ENCODE results near the gene RXFP4. TPM values are rescaled to one million over a fixed set of nuclear protein-coding genes. Genes with fewer than 3 reads are reported as not detected.

RXFP4 gene
- total RNA-seq, 1 donor from 2014 or later, result not detected

DNA sequence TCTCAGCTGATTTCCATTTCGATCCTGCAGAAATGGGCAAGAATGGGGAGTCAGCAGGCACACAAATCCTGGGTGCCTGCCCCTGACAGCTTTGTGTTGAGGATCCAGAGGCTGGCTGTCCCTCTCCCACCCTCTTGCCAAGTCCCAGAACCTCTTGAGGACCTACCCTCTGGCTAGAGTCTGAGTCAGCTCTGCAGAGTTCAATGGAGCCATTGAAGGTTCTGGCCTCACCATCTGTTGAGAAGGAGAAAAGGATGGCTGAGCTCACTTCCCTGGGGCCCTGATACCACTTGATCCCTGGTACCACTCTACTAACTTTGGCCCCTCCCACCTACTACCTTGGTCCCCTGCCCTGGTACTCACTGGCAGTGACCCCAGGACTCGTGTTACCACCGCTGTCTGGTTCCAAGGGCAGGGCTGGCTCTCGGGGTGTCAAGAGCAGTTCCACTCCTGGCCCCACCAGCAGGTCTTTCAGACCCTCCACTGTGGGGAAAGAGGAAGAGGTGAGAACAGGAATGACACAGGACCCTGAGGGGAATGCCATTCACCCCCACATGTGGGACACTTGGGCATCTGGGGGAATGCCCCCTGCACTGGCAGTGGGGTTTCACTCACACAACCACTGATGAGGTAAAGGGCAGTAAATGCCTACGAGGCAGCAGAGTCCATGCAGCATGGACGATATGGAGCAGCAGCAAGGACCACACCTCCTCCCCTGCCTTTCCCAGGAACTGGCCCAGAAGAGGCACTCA lies 10.5 kb downstream of the RXFP4 start:
- no peak overlapping the region for H3K27ac Mint-ChIP-seq
- no peak for DNase-seq (ENCODE audit: low spot score, unreplicated experiment)
- H3K4me1 Mint-ChIP-seq (ENCODE audit: low read depth), result no peaks in the 10 kb centered on the region
- TF ChIP-seq, protein P1, sequence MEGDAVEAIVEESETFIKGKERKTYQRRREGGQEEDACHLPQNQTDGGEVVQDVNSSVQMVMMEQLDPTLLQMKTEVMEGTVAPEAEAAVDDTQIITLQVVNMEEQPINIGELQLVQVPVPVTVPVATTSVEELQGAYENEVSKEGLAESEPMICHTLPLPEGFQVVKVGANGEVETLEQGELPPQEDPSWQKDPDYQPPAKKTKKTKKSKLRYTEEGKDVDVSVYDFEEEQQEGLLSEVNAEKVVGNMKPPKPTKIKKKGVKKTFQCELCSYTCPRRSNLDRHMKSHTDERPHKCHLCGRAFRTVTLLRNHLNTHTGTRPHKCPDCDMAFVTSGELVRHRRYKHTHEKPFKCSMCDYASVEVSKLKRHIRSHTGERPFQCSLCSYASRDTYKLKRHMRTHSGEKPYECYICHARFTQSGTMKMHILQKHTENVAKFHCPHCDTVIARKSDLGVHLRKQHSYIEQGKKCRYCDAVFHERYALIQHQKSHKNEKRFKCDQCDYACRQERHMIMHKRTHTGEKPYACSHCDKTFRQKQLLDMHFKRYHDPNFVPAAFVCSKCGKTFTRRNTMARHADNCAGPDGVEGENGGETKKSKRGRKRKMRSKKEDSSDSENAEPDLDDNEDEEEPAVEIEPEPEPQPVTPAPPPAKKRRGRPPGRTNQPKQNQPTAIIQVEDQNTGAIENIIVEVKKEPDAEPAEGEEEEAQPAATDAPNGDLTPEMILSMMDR (IDR thresholded peaks at IDR 0.05; ENCODE audit: unreplicated experiment), result no peak
- H3K27me3 Mint-ChIP-seq, result no peaks in the 10 kb centered on the region
- H3K4me3 Mint-ChIP-seq (ENCODE audit: low read depth), result no peak overlapping the region
- peaks cover 28% of the 10 kb centered on the region for H3K36me3 Mint-ChIP-seq (ENCODE audit: insufficient read depth)
- no peaks in the 10 kb centered on the region for H3K9me3 Mint-ChIP-seq (ENCODE audit: low read depth)

DNA sequence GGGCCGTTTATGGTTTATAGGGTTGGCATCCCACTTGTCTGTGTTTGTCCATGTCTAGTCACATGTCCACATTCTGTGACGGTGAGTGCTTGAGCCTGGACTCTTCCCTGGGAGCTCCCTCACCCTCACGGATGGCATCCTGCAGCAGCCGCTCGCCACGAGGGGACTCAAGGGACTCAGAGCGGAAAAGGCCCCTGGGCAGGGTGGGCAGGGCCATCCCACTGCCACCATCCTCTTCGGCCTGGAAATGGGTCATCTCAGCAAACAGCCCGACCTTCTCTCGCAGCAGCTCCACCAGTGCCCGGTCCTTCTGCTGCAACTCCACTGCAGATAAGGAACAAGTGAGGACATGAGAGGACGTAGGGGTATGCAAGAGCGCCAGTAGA lies 11.1 kb downstream of the RXFP4 start:
- H3K4me1 Mint-ChIP-seq (ENCODE audit: low read depth), result no peaks in the 10 kb centered on the region

DNA sequence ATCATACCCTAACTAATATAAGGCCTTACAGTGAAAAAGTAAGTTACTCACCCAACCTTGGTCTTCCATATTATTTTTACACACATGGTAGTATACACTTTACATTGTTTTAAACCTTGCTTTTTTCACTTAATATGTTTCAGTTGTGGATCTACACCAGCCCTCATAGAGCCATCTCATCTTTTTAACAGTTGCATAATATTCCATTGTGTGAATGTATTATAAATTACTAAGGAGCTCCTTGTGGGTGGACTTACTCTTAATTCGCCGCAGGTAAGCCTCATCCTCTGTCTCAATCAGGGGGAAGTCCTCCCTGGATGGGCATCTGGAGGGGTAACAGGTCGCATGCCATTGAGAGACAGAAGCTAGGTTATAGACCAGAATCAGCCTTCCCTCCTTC lies 13.2 kb downstream of the RXFP4 start:
- Mint-ChIP-seq H3K4me3 (ENCODE audit: low read depth) (no peak overlapping the region), H3K27ac (peak overlapping the region; percentile 60), H3K36me3 (ENCODE audit: insufficient read depth) (peaks cover 32% of the 10 kb centered on the region), H3K27me3 (no peaks in the 10 kb centered on the region), H3K9me3 (ENCODE audit: low read depth) (no peaks in the 10 kb centered on the region), H3K4me1 (ENCODE audit: low read depth) (no peaks in the 10 kb centered on the region)
- DNase-seq (ENCODE audit: low spot score, unreplicated experiment), result no peak
- TF ChIP-seq, protein P1 (IDR thresholded peaks at IDR 0.05; ENCODE audit: unreplicated experiment), result no peak

More for the DNA sequence above, 11.1 kb downstream of the RXFP4 start:
- Mint-ChIP-seq H3K27ac (no peak overlapping the region), H3K36me3 (ENCODE audit: insufficient read depth) (peaks cover 32% of the 10 kb centered on the region), H3K9me3 (ENCODE audit: low read depth) (no peaks in the 10 kb centered on the region), H3K27me3 (no peaks in the 10 kb centered on the region), H3K4me3 (ENCODE audit: low read depth) (no peak overlapping the region)
- DNase-seq (ENCODE audit: low spot score, unreplicated experiment), result no peak
- TF ChIP-seq, protein P1 (IDR thresholded peaks at IDR 0.05; ENCODE audit: unreplicated experiment), result no peak

DNA sequence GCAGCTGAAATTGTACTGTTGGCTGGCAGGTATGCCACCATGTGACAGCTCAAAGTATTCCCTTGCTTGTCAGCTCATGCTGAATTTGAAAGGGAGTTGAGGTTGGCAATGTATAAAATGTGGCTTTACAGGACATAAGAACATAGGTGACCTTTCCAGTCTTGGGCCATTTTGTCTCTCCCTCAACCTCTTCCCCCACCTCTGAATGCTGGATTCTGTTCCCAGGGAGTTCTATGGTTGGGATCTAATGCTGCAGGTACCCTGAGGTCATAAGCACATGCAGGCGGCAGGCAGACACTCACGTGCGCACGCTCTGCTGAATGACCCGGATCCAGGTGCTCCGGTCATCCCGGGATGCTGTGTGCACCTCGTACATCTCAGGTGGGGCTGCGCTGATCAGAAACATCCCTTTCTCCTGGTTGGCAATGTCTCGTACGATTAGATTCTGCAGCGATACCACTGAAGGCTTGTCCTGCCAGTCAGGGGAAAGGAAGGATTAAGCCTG lies 16.0 kb downstream of the RXFP4 start:
- peaks cover 34% of the 10 kb centered on the region for H3K36me3 Mint-ChIP-seq (ENCODE audit: insufficient read depth)

DNA sequence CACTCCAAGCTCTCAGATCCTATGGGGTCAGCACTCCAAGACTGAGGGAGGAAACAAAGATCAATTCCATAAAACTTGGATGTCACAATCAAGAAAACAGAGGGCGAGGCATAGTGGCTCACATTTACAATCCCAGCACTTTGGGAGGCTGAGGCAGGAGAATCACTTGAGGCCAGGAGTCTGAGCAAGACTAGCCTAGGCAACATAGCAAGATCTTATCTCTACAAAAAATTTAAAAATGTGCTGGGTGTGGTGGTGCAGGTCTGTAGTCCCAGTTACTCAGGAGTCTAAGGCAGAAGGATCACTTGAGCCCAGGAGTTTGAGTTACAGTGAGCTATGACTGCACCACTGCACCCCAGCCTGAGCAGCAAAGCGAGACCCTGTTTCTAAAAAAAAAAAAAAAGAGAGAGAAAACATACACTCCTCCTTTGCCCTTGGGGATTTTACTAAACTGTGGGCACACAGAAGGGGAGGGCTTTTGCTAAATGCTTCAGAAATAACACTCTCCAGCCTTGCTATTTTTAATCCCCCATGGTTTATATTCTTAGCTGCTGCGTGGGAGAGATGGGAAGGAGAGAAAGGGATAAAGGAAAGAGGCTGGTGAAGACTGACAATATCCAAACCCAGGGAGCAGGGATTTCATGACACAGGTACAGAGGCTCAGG lies 18.8 kb downstream of the RXFP4 start:
- Mint-ChIP-seq H3K36me3 (ENCODE audit: insufficient read depth) (peaks cover 27% of the 10 kb centered on the region), H3K27me3 (no peaks in the 10 kb centered on the region), H3K4me1 (ENCODE audit: low read depth) (no peaks in the 10 kb centered on the region), H3K27ac (no peak overlapping the region), H3K9me3 (ENCODE audit: low read depth) (no peaks in the 10 kb centered on the region), H3K4me3 (ENCODE audit: low read depth) (no peak overlapping the region)
- DNase-seq (ENCODE audit: low spot score, unreplicated experiment), result no peak
- TF ChIP-seq, protein P1 (IDR thresholded peaks at IDR 0.05; ENCODE audit: unreplicated experiment), result no peak

More for the DNA sequence above, 16.0 kb downstream of the RXFP4 start:
- DNase-seq (ENCODE audit: low spot score, unreplicated experiment), result no peak
- no peaks in the 10 kb centered on the region for H3K9me3 Mint-ChIP-seq (ENCODE audit: low read depth)
- H3K4me1 Mint-ChIP-seq (ENCODE audit: low read depth), result no peaks in the 10 kb centered on the region
- TF ChIP-seq, protein P1 (IDR thresholded peaks at IDR 0.05; ENCODE audit: unreplicated experiment), result no peak
- no peaks in the 10 kb centered on the region for H3K27me3 Mint-ChIP-seq
- no peak overlapping the region for H3K27ac Mint-ChIP-seq
- H3K4me3 Mint-ChIP-seq (ENCODE audit: low read depth), result no peak overlapping the region

All from progenitor cell of endocrine pancreas (in vitro differentiated cells).